HTR-8/SVneo (cell line): ENCODE data around the gene SCD5.

ENCODE experiments used
- DNase-seq: peaks from one replicate; pipeline ENCODE4 v3.0.0; 2011; ENCODE audit warnings: low spot score, mixed read lengths; ENCODE audit not compliant: insufficient read length
- FAIRE-seq: peaks from 2 replicates; lab custom pipeline; 2011; peaks lifted over from hg19 to GRCh38; lab: Jason Lieb, UNC

Gene SCD5

DNA sequence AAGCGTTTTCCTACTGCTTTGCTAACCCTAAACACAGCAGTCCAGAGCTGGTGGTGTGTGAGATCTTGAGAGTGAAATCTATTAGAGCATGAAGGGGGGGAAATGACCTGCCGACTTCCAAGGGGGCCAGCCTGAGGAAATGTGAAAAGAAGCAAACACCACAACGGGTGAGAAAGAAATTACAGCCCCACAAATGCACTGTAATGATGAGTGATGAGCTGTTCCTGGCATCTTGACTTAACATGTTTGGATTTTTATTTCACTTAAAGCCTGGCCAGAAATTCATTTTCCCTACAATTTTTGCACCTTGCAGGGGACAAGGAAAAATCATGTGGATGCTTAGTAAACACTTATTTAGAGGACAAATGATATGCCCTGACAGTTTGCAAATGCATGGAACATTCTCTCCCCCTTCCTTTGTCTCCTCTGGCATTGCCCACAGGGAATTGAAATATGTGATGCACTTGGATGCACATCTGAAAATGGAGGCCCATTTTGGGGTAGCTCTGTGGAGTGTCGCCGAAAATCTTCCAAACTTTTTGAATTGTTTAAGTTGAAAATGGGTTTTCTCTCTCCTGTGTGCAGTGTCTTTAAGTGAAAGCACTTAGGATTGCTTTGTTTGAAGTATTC is 152.5 kb downstream of the SCD5 start:
- no peak for FAIRE-seq

DNA sequence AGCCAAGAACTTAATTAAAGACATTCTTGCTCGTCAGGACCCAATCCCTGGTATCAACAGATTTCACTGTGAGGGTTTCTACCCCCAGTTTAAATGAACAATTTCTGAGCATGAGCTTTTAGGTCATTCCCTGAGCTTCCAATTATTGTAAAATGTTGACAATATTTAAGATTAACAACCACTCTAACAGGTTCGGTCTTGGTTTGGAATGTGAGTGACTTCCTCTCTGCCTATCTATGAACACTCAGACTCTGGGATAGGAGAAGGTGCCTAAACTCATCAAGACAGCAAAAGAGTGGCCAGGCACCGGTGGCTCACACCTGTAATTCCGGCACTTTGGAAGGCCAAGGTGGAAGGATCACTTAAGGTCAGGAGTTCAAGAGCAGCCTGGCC is 153.9 kb downstream of the SCD5 start:
- no peak for DNase-seq
- FAIRE-seq: no peak

More for the DNA sequence above, 152.5 kb downstream of the SCD5 start:
- no peak for DNase-seq

DNA sequence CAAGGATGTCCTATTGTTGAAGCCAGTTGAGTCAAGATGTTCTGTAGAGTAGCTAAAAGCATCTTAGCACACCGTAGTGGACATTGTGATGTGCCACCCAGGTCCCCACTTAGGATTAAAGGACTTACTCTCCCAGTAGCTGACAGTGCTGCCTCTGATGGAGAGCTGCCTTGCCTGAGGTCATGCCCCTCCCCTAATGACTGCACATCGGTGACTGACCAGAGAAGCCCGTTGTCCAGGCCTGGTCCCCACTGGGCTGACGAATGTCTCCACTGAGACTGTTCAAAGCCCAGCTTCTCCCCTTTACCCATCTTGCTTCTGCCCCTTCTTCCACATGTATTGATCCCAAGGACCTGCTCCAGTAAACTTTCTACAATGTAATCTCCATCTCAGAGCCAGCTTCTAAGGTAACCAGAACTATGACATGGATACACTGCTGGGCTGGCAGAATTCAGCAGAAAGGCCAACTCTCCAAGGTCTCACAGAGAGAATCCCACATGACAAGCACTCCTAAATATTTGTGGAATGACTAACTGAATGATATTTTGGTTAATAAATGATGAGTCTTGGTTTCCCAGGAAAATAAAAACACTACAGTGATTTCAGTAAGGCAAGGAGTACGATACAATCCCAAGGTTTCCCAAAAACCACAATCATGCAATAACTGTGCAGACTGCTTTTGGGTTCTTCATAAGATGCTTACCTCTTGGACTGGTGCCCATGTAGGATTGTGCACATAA is 154.4 kb downstream of the SCD5 start:
- DNase-seq (no peak), FAIRE-seq (no peak)

DNA sequence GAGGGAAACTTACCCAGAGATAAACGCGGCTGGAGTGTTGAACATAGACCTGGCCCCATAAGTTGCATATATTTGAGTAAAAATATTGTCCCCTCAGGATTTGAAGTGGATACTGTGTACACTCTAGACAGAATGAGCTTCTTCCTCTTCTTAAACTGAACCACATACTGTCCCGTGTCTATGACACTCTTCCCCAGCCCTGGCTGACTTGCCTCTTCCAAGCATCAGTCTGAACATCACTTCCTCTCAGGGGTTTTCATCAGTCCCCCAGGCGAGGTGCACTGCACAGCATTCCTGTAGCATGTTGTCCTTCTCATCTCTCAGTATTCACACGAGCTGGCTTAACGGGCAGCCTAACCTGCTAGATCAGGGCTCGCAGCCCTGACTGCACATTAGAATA is 156.3 kb downstream of the SCD5 start:
- FAIRE-seq: no peak
- DNase-seq: no peak

- no peak for FAIRE-seq
- no peak for DNase-seq
Measured at GRCh38 chr4:82640540-82640939, 158.1 kb downstream of the SCD5 start.

DNA sequence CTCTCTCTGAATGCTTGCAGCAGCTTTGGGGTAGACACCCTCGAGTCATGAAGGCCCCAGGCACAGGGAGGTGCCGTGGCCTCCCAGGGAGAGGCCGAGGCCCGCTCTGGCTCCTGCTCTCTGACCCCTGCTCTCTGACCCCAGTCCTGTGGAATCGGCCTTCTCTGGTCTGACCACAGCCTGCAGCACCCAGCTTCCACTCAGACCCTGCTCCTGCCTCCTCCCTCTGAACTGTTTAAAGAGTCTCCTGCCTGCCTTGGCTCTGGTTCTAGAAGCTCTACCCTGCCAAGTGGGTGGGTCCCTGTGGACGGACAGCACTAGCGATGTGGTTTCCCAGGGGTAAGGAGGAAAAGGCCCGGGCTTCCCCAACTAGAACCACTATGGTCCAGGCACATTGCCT is 158.6 kb downstream of the SCD5 start:
- no peak for FAIRE-seq
- no peak for DNase-seq

GRCh38 chr4:82638479-82638878 is 160.1 kb downstream of the SCD5 start:
- FAIRE-seq (no peak), DNase-seq (no peak)

GRCh38 chr4:82630079-82630478 is 168.5 kb downstream of the SCD5 start:
- FAIRE-seq (no peak), DNase-seq (no peak)

DNA sequence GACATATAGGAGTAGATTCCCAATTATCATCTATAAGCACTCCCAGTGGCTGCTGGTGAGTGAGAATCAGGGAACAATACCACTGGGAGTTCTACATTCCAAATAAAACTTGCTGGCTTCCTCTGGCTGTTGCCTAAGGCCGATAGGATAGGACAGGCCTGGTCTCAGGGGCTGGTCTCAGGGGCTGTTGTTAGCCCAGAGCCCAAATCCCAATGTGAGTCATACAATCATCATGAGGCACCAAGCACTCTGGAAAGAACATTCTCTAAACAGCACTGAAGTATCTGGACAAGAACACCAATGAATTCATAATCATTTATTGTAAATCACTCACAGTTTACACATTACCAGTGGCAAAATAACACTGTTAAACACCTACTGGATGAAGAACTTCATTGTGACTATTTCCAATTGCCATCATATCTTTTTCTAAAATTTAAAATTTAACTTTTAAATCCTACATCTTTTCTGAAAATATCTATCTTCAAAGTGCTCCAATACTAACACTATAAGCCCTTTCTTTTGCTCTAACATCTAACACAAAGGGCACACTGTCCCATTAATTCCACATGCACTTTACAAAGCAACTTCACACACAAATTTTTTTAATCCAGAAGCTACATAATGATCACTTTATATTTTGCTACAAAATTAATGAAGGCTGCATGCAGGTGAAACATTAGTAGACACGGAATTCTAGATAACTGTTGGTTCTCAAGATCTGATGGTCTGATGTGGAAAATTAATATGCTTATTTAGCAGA is 169.2 kb downstream of the SCD5 start:
- FAIRE-seq: no peak

DNA sequence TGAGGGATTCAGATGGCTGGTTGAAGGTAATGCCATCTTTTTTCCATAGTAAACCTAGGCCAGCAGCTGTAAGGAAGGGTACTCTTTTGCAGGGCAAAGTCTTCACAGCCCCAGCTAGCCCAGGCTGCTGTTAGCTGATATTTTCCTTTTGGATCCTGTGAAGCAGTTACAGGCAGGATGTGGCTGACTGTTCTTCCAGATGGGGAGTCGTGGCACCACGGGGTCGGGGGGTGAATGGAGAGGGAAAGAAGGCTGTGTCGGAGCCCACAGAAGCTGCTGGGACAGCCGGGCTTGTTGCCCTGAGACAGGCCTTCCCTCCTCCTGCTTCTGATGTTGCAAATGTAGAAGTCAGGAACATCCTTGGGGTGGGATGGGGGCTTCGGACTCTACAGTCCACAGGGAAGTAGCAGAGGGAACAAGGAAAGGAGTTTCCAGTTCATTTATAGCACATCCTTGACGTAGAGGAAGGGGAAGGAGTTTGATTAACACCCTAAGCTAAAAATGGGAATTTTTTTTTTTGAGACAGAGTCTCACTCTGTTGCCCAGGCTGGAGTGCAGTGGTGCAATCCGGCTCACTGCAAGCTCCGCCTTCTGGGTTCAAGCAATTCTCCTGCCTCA is 172.2 kb downstream of the SCD5 start:
- FAIRE-seq (no peak), DNase-seq (no peak)

More for the DNA sequence above, 169.2 kb downstream of the SCD5 start:
- no peak for DNase-seq

DNA sequence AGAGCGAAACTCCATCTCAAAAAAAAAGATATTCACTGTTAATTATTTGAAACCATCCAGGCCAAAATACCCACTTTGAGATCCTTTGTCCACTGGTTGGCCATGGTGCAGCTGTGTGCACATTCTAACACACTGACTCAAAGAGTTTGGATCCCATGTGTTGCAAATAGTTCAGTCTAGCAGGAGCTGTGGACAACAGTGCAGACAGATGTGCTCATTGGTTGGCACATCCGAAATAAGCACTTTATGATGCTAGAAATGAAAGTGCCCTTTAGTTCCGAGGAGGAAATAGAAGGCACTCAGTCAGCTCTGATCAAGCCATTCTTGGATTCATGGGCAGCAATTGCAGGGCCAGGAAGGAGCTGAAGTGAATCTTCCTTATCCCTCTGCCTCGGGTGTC is 173.8 kb downstream of the SCD5 start:
- FAIRE-seq: no peak

DNA sequence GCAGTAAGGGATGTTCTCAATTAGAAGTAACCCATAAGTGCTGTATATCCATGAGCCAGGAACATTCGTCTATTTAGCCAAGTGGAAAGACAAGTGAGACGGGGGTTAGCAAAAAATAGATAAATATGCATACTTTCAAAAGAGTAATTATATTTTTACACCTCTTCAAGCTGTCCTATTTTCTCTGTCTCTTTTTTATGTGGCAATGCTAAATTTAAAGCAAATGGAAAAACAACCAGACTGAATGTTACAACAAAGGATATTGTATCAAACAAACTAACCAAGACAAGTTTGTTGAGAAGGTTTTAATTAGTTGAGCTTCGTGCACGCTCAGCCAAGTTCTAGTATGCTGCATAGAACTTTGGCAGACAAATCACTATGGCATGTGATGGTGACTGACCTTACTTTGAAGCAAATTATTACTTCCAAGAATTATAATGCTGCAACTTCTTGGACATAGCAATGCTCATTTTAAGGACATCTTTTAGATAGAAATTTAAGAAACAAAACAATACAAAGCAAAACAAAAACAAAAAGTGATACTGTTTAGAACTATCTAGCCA is 175.4 kb downstream of the SCD5 start:
- DNase-seq: no peak
- no peak for FAIRE-seq

More for the DNA sequence above, 173.8 kb downstream of the SCD5 start:
- DNase-seq: no peak

- DNase-seq (no peak), FAIRE-seq (no peak)
Measured at GRCh38 chr4:82621251-82621650, 177.3 kb downstream of the SCD5 start.

DNA sequence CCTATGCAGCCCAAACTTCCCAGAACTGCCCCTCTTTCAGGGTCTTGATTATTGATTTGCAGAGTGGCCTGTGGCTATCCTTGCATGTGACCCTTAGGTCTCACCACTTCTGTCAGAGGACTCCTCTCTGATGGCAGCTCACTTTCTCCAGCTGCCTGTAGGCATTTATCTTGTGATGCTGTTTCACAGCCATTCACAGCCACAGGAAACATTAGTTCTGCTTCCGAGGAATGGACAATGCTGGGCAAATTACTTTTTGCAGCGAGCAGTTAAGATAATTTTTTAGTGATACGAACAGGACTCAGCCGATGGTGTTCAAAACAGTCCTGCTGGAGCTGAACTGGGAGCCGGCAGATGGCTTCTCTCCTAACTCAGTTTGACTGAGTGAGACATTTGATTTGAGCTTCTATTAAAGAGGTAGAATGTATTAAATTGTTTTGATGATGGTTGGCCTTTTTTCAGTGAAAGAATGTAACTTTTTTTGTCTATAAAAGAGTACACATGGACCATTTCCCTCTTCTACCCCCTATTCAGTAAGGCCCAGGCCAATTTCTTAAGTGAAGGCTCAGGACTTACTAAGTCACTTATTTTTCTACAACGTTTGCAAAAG is 178.4 kb downstream of the SCD5 start:
- no peak for FAIRE-seq
- DNase-seq: no peak

- DNase-seq: no peak
- no peak for FAIRE-seq
Measured at GRCh38 chr4:82618103-82618720, 180.4 kb downstream of the SCD5 start.

DNA sequence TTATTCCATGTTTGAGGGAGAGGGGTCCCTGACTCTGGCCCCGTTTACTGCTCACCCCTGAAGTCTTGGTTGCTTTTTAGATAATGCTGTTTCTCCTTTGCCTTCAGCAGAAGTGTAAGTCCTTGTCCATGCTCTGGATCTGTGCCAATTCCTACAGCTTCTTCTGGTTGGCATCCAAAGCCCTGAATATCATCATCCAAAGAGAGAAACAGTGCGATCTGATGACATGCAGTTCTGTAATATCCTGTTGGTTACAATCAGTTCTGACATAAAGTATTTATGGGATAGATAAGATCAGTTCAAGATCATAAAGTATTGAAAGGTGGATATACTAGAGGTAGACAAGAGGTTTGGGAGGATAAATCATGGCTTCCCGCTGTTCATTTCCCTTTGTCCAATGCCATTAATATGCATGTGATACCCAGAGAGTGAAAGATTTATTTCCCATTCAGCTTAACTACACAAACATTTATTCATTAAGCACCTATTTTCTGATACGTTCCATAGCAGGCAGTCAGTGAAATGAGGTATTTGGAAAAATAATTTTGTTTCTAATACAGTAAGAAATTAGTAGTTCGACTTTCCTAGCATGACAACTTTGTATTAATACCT is 183.7 kb downstream of the SCD5 start:
- FAIRE-seq (no peak), DNase-seq (no peak)

DNA sequence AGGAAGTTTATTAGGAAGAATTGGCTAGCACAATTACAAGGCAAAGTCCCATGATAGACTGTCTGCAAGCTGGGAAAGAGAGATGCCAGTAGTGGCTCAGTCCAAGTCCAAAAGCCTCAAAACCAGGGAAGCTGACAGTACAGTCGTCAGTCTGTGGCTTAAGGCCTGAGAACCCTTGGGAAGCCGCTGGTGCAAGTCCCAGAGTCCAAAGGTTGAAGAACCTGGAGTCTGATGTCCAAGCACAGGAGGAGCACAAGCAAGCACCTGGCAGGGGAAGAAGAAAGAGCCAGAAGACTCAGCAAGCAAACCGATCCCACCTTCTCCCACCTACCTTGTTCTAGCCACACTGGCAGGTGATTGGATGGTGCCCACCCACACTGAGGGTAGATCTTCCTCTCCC is 185.5 kb downstream of the SCD5 start:
- DNase-seq (no peak), FAIRE-seq (no peak)

DNA sequence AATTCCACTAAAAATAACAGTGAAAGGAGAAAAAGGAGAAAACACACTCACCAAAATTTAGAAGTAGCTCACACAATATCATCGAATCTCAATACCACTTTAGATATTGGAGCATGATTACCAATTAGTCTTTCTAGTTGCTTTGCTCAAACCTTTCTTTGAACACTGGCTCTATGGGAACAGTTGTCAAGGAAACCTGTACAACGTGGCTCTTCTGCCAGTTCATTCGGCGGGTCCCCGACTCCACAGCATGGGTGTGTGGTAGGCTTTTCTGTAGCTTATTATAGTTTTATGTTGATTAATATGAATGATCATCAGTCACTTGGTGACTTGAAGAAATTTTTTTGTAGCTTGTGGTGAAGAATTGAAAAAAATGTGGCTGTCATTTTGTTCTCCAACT is 186.6 kb downstream of the SCD5 start:
- DNase-seq: no peak
- FAIRE-seq: no peak

GRCh38 chr4:82611527-82611926 is 187.1 kb downstream of the SCD5 start:
- FAIRE-seq (no peak), DNase-seq (no peak)
